Measurements from ENCODE around the gene ARHGEF38.

Gene ARHGEF38

GRCh38 chr4:105586638-105587328 lies 34.4 kb downstream of the ARHGEF38 start:
- DNase-seq, result no peak
- Mint-ChIP-seq H3K9me3 (no peaks in the 10 kb centered on the region), H3K27me3 (peaks cover 8 to 13% of the 10 kb centered on the region in 2 donors), H3K4me3 (no peak overlapping the region), H3K36me3 (no peaks in the 10 kb centered on the region), H3K27ac (no peak overlapping the region), H3K4me1 (no peaks in the 10 kb centered on the region)
- ATAC-seq (replicated peaks), result no peak

- DNase-seq, result no peak
- no peak for ATAC-seq (replicated peaks)
- H3K27ac Mint-ChIP-seq, result no peak overlapping the region
Observed at GRCh38 chr4:105587841-105588240, 35.4 kb downstream of the ARHGEF38 start.

GRCh38 chr4:105588252-105588651 lies 35.8 kb downstream of the ARHGEF38 start:
- H3K27ac Mint-ChIP-seq, result no peak overlapping the region
- H3K36me3 Mint-ChIP-seq, result no peaks in the 10 kb centered on the region
- H3K4me3 Mint-ChIP-seq, result no peak overlapping the region
- ATAC-seq (replicated peaks) (no peak), DNase-seq (no peak)
- H3K9me3 Mint-ChIP-seq, result no peaks in the 10 kb centered on the region
- no peaks in the 10 kb centered on the region for H3K4me1 Mint-ChIP-seq
- peaks cover 17 to 21% of the 10 kb centered on the region in 2 donors for H3K27me3 Mint-ChIP-seq

More at GRCh38 chr4:105587841-105588240, 35.4 kb downstream of the ARHGEF38 start:
- peaks cover 16 to 21% of the 10 kb centered on the region in 2 donors for H3K27me3 Mint-ChIP-seq
- no peaks in the 10 kb centered on the region for H3K36me3 Mint-ChIP-seq
- H3K4me3 Mint-ChIP-seq, result no peak overlapping the region
- no peaks in the 10 kb centered on the region for H3K4me1 Mint-ChIP-seq
- no peaks in the 10 kb centered on the region for H3K9me3 Mint-ChIP-seq

GRCh38 chr4:105591573-105591972 lies 39.2 kb downstream of the ARHGEF38 start:
- ATAC-seq (replicated peaks) (no peak), DNase-seq (no peak)
- no peaks in the 10 kb centered on the region for H3K9me3 Mint-ChIP-seq
- no peak overlapping the region for H3K4me3 Mint-ChIP-seq
- peaks cover 17 to 21% of the 10 kb centered on the region in 2 donors for H3K27me3 Mint-ChIP-seq
- H3K36me3 Mint-ChIP-seq, result no peaks in the 10 kb centered on the region
- no peak overlapping the region for H3K27ac Mint-ChIP-seq
- peaks cover 7 to 9% of the 10 kb centered on the region in 2 donors for H3K4me1 Mint-ChIP-seq

GRCh38 chr4:105594099-105595010 lies 41.9 kb downstream of the ARHGEF38 start:
- H3K4me1 Mint-ChIP-seq, result peaks cover 7 to 9% of the 10 kb centered on the region in 2 donors
- no peaks in the 10 kb centered on the region for H3K9me3 Mint-ChIP-seq
- no peak for DNase-seq
- H3K27me3 Mint-ChIP-seq, result peaks cover 13 to 15% of the 10 kb centered on the region in 2 donors
- peak overlapping the region; percentile 15 for H3K27ac Mint-ChIP-seq
- H3K4me3 Mint-ChIP-seq, result no peak overlapping the region
- peak; percentile 88 to 92 for ATAC-seq (replicated peaks)
- no peaks in the 10 kb centered on the region for H3K36me3 Mint-ChIP-seq

- Mint-ChIP-seq H3K36me3 (no peaks in the 10 kb centered on the region), H3K4me3 (no peak overlapping the region), H3K27me3 (peaks cover 8 to 13% of the 10 kb centered on the region in 2 donors), H3K4me1 (peaks cover 7 to 9% of the 10 kb centered on the region in 2 donors), H3K27ac (no peak overlapping the region), H3K9me3 (no peaks in the 10 kb centered on the region)
- ATAC-seq (replicated peaks), result no peak
- no peak for DNase-seq
Observed at GRCh38 chr4:105596684-105597083, 44.3 kb downstream of the ARHGEF38 start.

GRCh38 chr4:105598052-105598451 lies 45.6 kb downstream of the ARHGEF38 start:
- H3K27me3 Mint-ChIP-seq, result peaks cover 0 to 4% of the 10 kb centered on the region in 2 donors
- no peaks in the 10 kb centered on the region for H3K9me3 Mint-ChIP-seq
- no peak overlapping the region for H3K4me3 Mint-ChIP-seq

GRCh38 chr4:105598787-105599186 lies 46.4 kb downstream of the ARHGEF38 start:
- no peak for ATAC-seq (replicated peaks)
- Mint-ChIP-seq H3K27me3 (peaks cover 0 to 4% of the 10 kb centered on the region in 2 donors), H3K4me1 (peaks cover 7 to 8% of the 10 kb centered on the region in 2 donors), H3K4me3 (no peak overlapping the region), H3K9me3 (no peaks in the 10 kb centered on the region), H3K27ac (no peak overlapping the region), H3K36me3 (no peaks in the 10 kb centered on the region)
- DNase-seq, result no peak

More at GRCh38 chr4:105598052-105598451, 45.6 kb downstream of the ARHGEF38 start:
- no peak for ATAC-seq (replicated peaks)
- H3K36me3 Mint-ChIP-seq, result no peaks in the 10 kb centered on the region
- H3K4me1 Mint-ChIP-seq, result peaks cover 7 to 9% of the 10 kb centered on the region in 2 donors
- DNase-seq, result no peak
- H3K27ac Mint-ChIP-seq, result no peak overlapping the region

- H3K9me3 Mint-ChIP-seq, result no peaks in the 10 kb centered on the region
- H3K36me3 Mint-ChIP-seq, result no peaks in the 10 kb centered on the region
- no peak overlapping the region for H3K4me3 Mint-ChIP-seq
- H3K27ac Mint-ChIP-seq, result no peak overlapping the region
- H3K27me3 Mint-ChIP-seq, result peaks cover 0 to 4% of the 10 kb centered on the region in 2 donors
- ATAC-seq (replicated peaks) (no peak), DNase-seq (no peak)
- peaks cover under 1 to 2% of the 10 kb centered on the region in 2 donors for H3K4me1 Mint-ChIP-seq
Observed at GRCh38 chr4:105599482-105599881, 47.1 kb downstream of the ARHGEF38 start.

- H3K4me3 Mint-ChIP-seq, result no peak overlapping the region
- H3K27me3 Mint-ChIP-seq, result peaks cover 0 to 4% of the 10 kb centered on the region in 2 donors
- H3K4me1 Mint-ChIP-seq, result no peaks in the 10 kb centered on the region
- ATAC-seq (replicated peaks) (no peak), DNase-seq (no peak)
- no peaks in the 10 kb centered on the region for H3K36me3 Mint-ChIP-seq
- H3K27ac Mint-ChIP-seq, result no peak overlapping the region
- H3K9me3 Mint-ChIP-seq, result no peaks in the 10 kb centered on the region
Observed at GRCh38 chr4:105599932-105600655, 47.7 kb downstream of the ARHGEF38 start.

- no peak overlapping the region for H3K4me3 Mint-ChIP-seq
- ATAC-seq (replicated peaks) (peak; percentile 63 to 84), DNase-seq (no peak)
- H3K27me3 Mint-ChIP-seq, result peaks cover 0 to 4% of the 10 kb centered on the region in 2 donors
- H3K36me3 Mint-ChIP-seq, result no peaks in the 10 kb centered on the region
- no peak overlapping the region for H3K27ac Mint-ChIP-seq
- no peaks in the 10 kb centered on the region for H3K9me3 Mint-ChIP-seq
- H3K4me1 Mint-ChIP-seq, result no peaks in the 10 kb centered on the region
Observed at GRCh38 chr4:105600951-105601350, 48.5 kb downstream of the ARHGEF38 start.

- ATAC-seq (replicated peaks) (peak in 1 of 2 donors; percentile 16), DNase-seq (no peak)
- H3K27me3 Mint-ChIP-seq, result peaks cover 0 to 4% of the 10 kb centered on the region in 2 donors
- no peaks in the 10 kb centered on the region for H3K9me3 Mint-ChIP-seq
- H3K4me1 Mint-ChIP-seq, result no peaks in the 10 kb centered on the region
- no peak overlapping the region for H3K4me3 Mint-ChIP-seq
- H3K27ac Mint-ChIP-seq, result no peak overlapping the region
- no peaks in the 10 kb centered on the region for H3K36me3 Mint-ChIP-seq
Observed at GRCh38 chr4:105601406-105601805, 49.0 kb downstream of the ARHGEF38 start.

- no peaks in the 10 kb centered on the region for H3K4me1 Mint-ChIP-seq
- no peaks in the 10 kb centered on the region for H3K36me3 Mint-ChIP-seq
- no peaks in the 10 kb centered on the region for H3K27me3 Mint-ChIP-seq
- no peaks in the 10 kb centered on the region for H3K9me3 Mint-ChIP-seq
- DNase-seq, result no peak
- no peak for ATAC-seq (replicated peaks)
- H3K4me3 Mint-ChIP-seq, result no peak overlapping the region
- H3K27ac Mint-ChIP-seq, result no peak overlapping the region
Observed at GRCh38 chr4:105603158-105603557, 50.7 kb downstream of the ARHGEF38 start.

GRCh38 chr4:105605493-105605892 lies 53.1 kb downstream of the ARHGEF38 start:
- Mint-ChIP-seq H3K27me3 (no peaks in the 10 kb centered on the region), H3K4me1 (no peaks in the 10 kb centered on the region)
- no peak for ATAC-seq (replicated peaks)

More at GRCh38 chr4:105605493-105605892, 53.1 kb downstream of the ARHGEF38 start:
- H3K9me3 Mint-ChIP-seq, result peaks cover 4% of the 10 kb centered on the region in 2 donors
- no peaks in the 10 kb centered on the region for H3K36me3 Mint-ChIP-seq
- DNase-seq, result no peak
- no peak overlapping the region for H3K27ac Mint-ChIP-seq
- H3K4me3 Mint-ChIP-seq, result no peak overlapping the region
